Subcutaneous adipose tissue (tissue), 4 donors: ENCODE results near the gene MED27. TPM values are rescaled to one million over a fixed set of nuclear protein-coding genes. Genes with fewer than 3 reads are reported as not detected.

Experiments
- CTCF ChIP-seq: fragments of 450-650 bp; IDR thresholded peaks from one replicate; pipeline ENCODE4 v1.5.1; 2016; ENCODE audit warnings: low read depth, mild to moderate bottlenecking, control low read depth, antibody characterized with exemption, moderate library complexity
- total RNA-seq, 4 donors: library from RNA; depleted of rRNA; stranded (reverse); fragments of >200 nt; gene quantifications; one replicate each; pipeline ENCODE4 v1.1.0, GENCODE V29; 2016

Gene MED27
- total RNA-seq, 4 donors from 2014 or later = 7.3 to 13.4 (median 9.9) TPM

DNA sequence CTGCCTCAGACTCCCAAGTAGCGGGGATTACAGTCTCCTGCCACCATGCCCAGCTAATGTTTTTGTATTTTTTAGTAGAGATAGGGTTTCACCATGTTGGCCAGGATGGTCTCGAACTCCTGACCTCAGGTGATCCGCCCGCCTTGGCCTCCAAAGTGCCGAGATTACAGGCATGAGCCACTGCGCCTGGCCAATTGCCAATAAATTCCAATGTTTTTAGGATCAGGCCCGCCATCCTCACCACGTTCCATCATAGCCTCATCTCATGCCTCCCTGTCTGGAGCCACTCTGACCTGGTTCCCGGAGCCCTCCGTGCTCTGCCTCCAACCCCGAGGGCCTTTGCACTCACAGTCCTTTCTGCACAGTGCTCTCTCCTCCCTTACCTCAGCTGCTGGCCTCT is 268.3 kb downstream of the MED27 start:
- TF ChIP-seq CTCF = no peak

- TF ChIP-seq CTCF = no peak
These were observed 269.1 kb downstream of the MED27 start for GRCh38 chr9:131810351-131811170.

Other genes starting within 250 kb of the MED27 start
- gene NTNG2, start 82.2 kb upstream of the MED27 start, total RNA-seq = 1 to 10 TPM in 1 of 4 donors, under 1 TPM in 1, not detected in 2; 0.44 to 3.2 TPM